SK-N-SH (cell line): ENCODE measurements around the gene SPSB1. TPM values are rescaled to one million over a fixed set of nuclear protein-coding genes. Genes with fewer than 3 reads are reported as not detected.

Source experiments
- CTCF ChIA-PET: fragments of 300-600, 350-600 bp; formaldehyde crosslinking; extraction: SDS; loops from one replicate; lab custom pipeline; 2021; lab: Yijun Ruan, JAX
- POLR2A ChIA-PET: fragments of 350-600 bp; sonication (Branson Sonifier 250); formaldehyde crosslinking; extraction: SDS; loops from one replicate; lab custom pipeline; 2020; ENCODE audit warnings: antibody characterized with exemption, inconsistent platforms; lab: Yijun Ruan, JAX
- DNase-seq: peaks from one replicate; pipeline ENCODE4 v3.0.0; 2012
- H2AFZ ChIP-seq: fragments of 200-600 bp; sonication (generic); 2 replicates; pipeline ENCODE4 v1.8.1; 2016; ENCODE audit warnings: antibody characterized with exemption, mild to moderate bottlenecking, low read depth
- H3F3A ChIP-seq: fragments of 200-600 bp; sonication (generic); replicated peaks from 2 replicates; pipeline ENCODE3; 2016; ENCODE audit warnings: antibody characterized with exemption, mild to moderate bottlenecking; ENCODE audit not compliant: insufficient read depth
- H3K27ac ChIP-seq, 2 experiments: fragments of 200-500 bp in 1 of 2; fragments of 200-600 bp in 1 of 2; sonication (Bioruptor generic) in 1 of 2; sonication (generic), shearing (Covaris generic) in 1 of 2; 2 replicates each; pipeline versions ENCODE4 v1.5.1 to v1.6.1; 2014 to 2016; ENCODE audit warnings: low read depth in 2 of 2, inconsistent platforms in 1 of 2, low read length in 1 of 2, mild to moderate bottlenecking in 1 of 2, mixed read lengths in 1 of 2
- H3K27me3 ChIP-seq: fragments of 200-600 bp; sonication (generic), shearing (Covaris generic); 2 replicates; pipeline ENCODE4 v1.6.1; 2016; ENCODE audit warnings: mixed run types; ENCODE audit not compliant: insufficient read depth
- H3K36me3 ChIP-seq, 2 experiments: fragments of 200-500 bp in 1 of 2; fragments of 200-600 bp in 1 of 2; sonication (Bioruptor generic) in 1 of 2; sonication (generic) in 1 of 2; replicated peaks in 1 of 2; 2 replicates each; pipeline versions ENCODE3 to v1.5.1; 2014 to 2016; ENCODE audit warnings: low read length in 1 of 2, mild to moderate bottlenecking in 1 of 2; ENCODE audit not compliant: insufficient read depth in 2 of 2, control insufficient read depth in 1 of 2
- H3K4me1 ChIP-seq, 2 experiments: fragments of 200-500 bp in 1 of 2; fragments of 200-600 bp in 1 of 2; sonication (Bioruptor generic) in 1 of 2; sonication (generic), shearing (Covaris generic) in 1 of 2; 2 replicates each; pipeline versions ENCODE4 v1.5.1 to v1.6.1; 2014 to 2016; ENCODE audit warnings: low read depth in 1 of 2, low read length in 1 of 2, mixed run types in 1 of 2; ENCODE audit not compliant: insufficient read depth in 2 of 2, control insufficient read depth in 1 of 2
- H3K4me2 ChIP-seq: fragments of 200-600 bp; sonication (generic), shearing (Covaris generic); 2 replicates; pipeline ENCODE4 v1.6.1; 2017; ENCODE audit warnings: mixed run types
- H3K4me3 ChIP-seq, 2 experiments: fragments of 200-500 bp in 1 of 2; fragments of 200-600 bp in 1 of 2; sonication (Bioruptor generic) in 1 of 2; sonication (generic), shearing (Covaris generic) in 1 of 2; 2 replicates each; pipeline versions ENCODE4 v1.5.1 to v1.8.1; 2014 to 2016; ENCODE audit warnings: low read depth in 2 of 2, inconsistent platforms in 1 of 2, low read length in 1 of 2, mild to moderate bottlenecking in 1 of 2, mixed read lengths in 1 of 2, moderate library complexity in 1 of 2
- H3K79me2 ChIP-seq: fragments of 200-600 bp; sonication (generic); 2 replicates; pipeline ENCODE4 v1.8.1; 2017; ENCODE audit warnings: mild to moderate bottlenecking; ENCODE audit not compliant: insufficient read depth
- H3K9ac ChIP-seq: fragments of 200-600 bp; sonication (generic); 2 replicates; pipeline ENCODE4 v1.6.1; 2017; ENCODE audit warnings: mixed run types
- H3K9me2 ChIP-seq: fragments of 200-600 bp; sonication (generic); 2 replicates; pipeline ENCODE4 v1.6.1; 2017; ENCODE audit warnings: mixed run types
- H3K9me3 ChIP-seq: fragments of 200-600 bp; sonication (generic); 2 replicates; pipeline ENCODE4 v1.6.1; 2017; ENCODE audit warnings: mixed run types, mild to moderate bottlenecking, moderate library complexity
- H4K20me1 ChIP-seq: fragments of 200-600 bp; sonication (generic); 2 replicates; pipeline ENCODE4 v1.6.1; 2017; ENCODE audit warnings: mild to moderate bottlenecking, mixed run types; ENCODE audit not compliant: insufficient read depth
- ELF1 ChIP-seq: IDR thresholded peaks from 2 replicates; pipeline ENCODE4 v1.4.0; 2012
- FOSL2 ChIP-seq: IDR thresholded peaks from 2 replicates; pipeline ENCODE4 v1.4.0; 2012; ENCODE audit warnings: low read depth, mild to moderate bottlenecking, moderate library complexity, borderline replicate concordance
- FOXM1 ChIP-seq: IDR thresholded peaks from 2 replicates; pipeline ENCODE4 v1.4.0; 2012; ENCODE audit warnings: low read depth, mild to moderate bottlenecking
- GABPA ChIP-seq: IDR thresholded peaks from 2 replicates; pipeline ENCODE4 v1.4.0; 2012; ENCODE audit warnings: low read depth, mild to moderate bottlenecking
- MAX ChIP-seq: IDR thresholded peaks from 2 replicates; pipeline ENCODE4 v1.4.0; 2012; ENCODE audit warnings: low read depth
- NFIC ChIP-seq: IDR thresholded peaks from 2 replicates; pipeline ENCODE4 v1.4.0; 2012; ENCODE audit warnings: borderline replicate concordance
- PBX3 ChIP-seq: IDR thresholded peaks from 2 replicates; pipeline ENCODE4; 2012
- RAD21 ChIP-seq: IDR thresholded peaks from 2 replicates; pipeline ENCODE4 v1.6.1; 2012; ENCODE audit warnings: mild to moderate bottlenecking, low read length
- REST ChIP-seq: IDR thresholded peaks from 2 replicates; pipeline ENCODE4 v1.6.1; 2012; ENCODE audit warnings: mild to moderate bottlenecking, low read depth, low read length, moderate library complexity
- SIN3A ChIP-seq: IDR thresholded peaks from 2 replicates; pipeline ENCODE4 v1.6.1; 2012; ENCODE audit warnings: low read depth, mild to moderate bottlenecking, low read length, moderate library complexity, borderline replicate concordance
- SMC3 ChIP-seq: IDR thresholded peaks from 2 replicates; pipeline ENCODE4 v1.6.1; 2012; ENCODE audit warnings: low read depth, low read length, improper control_type of control experiment
- TAF1 ChIP-seq: IDR thresholded peaks from 2 replicates; pipeline ENCODE4 v1.6.1; 2012; ENCODE audit warnings: low read depth, mild to moderate bottlenecking, low read length, moderate library complexity, borderline replicate concordance
- TCF12 ChIP-seq: IDR thresholded peaks from 2 replicates; pipeline ENCODE4 v1.4.0; 2012
- TEAD4 ChIP-seq: IDR thresholded peaks from 2 replicates; pipeline ENCODE4 v1.4.0; 2012; ENCODE audit warnings: mild to moderate bottlenecking, borderline replicate concordance; ENCODE audit not compliant: insufficient read depth
- USF1 ChIP-seq: IDR thresholded peaks from 2 replicates; pipeline ENCODE4 v1.4.0; 2012; ENCODE audit warnings: low read depth, borderline replicate concordance
- USF2 ChIP-seq: fragments of 150-350 bp; IDR thresholded peaks from 2 replicates; pipeline ENCODE4 v1.6.1; 2017; ENCODE audit warnings: antibody characterized with exemption, low read length, low read depth, borderline replicate concordance
- YY1 ChIP-seq: IDR thresholded peaks from 2 replicates; pipeline ENCODE4 v1.4.0; 2012; ENCODE audit warnings: low read depth, mild to moderate bottlenecking
- ZBTB33 ChIP-seq: IDR thresholded peaks from 2 replicates; pipeline ENCODE4 v1.4.0; 2012; ENCODE audit warnings: low read depth, borderline replicate concordance
- WGBS: methylation state at CpG from one replicate; pipeline ENCODE4 v1.1.6; 2017; ENCODE audit warnings: low lambda C conversion rate; 5-methylcytosine and 5-hydroxymethylcytosine counted together
- polyA plus RNA-seq, 3 experiments: library from polyadenylated mRNA; depleted of rRNA; stranded (reverse); fragments of >200 nt; gene quantifications; 2 replicates each; pipeline ENCODE4 v1.2.3, GENCODE V29; 2012

SPSB1 gene
- polyA plus RNA-seq, 1 of the 3 experiments (the other 2 are of a cell fraction) = 9.2 TPM

GRCh38 chr1:9391620-9392019 lies 98.9 kb downstream of the SPSB1 start:
- H3K9ac ChIP-seq = no peak overlapping the region
- no peaks in the 10 kb centered on the region for H3K79me2 ChIP-seq
- WGBS = 92% methylated on average over 2 of the region's 6 CpGs
- H3K9me3 ChIP-seq = no peaks in the 10 kb centered on the region
- H3K4me3 ChIP-seq = no peak overlapping the region
- H3F3A ChIP-seq = no peaks in the 10 kb centered on the region
- no peaks in the 10 kb centered on the region for H4K20me1 ChIP-seq
- H3K4me2 ChIP-seq = no peak overlapping the region
- H3K36me3 ChIP-seq = no peaks in the 10 kb centered on the region
- no peaks in the 10 kb centered on the region; a peak in 1 of 4 replicates for H3K4me1 ChIP-seq
- ChIA-PET CTCF (interaction anchor here (1.0 kb wide), 1 partner anchor 8 kb away, joined by 4 read pairs; no protein-coding TSS in a partner anchor), POLR2A (no interaction called here)
- no peaks in the 10 kb centered on the region for H3K27me3 ChIP-seq
- no peaks in the 10 kb centered on the region for H3K9me2 ChIP-seq
- DNase-seq = no peak
- no peak for TF ChIP-seq TEAD4
- no peak for TF ChIP-seq MAX
- TF ChIP-seq SMC3 = no peak
- no peak for TF ChIP-seq USF2
- TF ChIP-seq RAD21 = no peak
- no peak for TF ChIP-seq NFIC
- no peak for TF ChIP-seq YY1
- TF ChIP-seq FOSL2 = no peak
- TF ChIP-seq GABPA = no peak
- TF ChIP-seq ZBTB33 = no peak
- no peak for TF ChIP-seq PBX3
- TF ChIP-seq FOXM1 = no peak
- TF ChIP-seq, all 33 proteins: peak for 0
- Histone ChIP-seq H2AFZ (no peak overlapping the region), H3K27ac (no peak overlapping the region)

GRCh38 chr1:9394010-9394409 lies 101.3 kb downstream of the SPSB1 start:
- Histone ChIP-seq H3K9me3 (no peaks in the 10 kb centered on the region), H2AFZ (no peak overlapping the region), H3K79me2 (no peaks in the 10 kb centered on the region), H3K27me3 (no peaks in the 10 kb centered on the region), H3K27ac (no peak overlapping the region), H4K20me1 (no peaks in the 10 kb centered on the region), H3K4me3 (no peak overlapping the region), H3K9ac (no peak overlapping the region), H3K4me1 (no peaks in the 10 kb centered on the region), H3K36me3 (no peaks in the 10 kb centered on the region), H3K9me2 (no peaks in the 10 kb centered on the region), H3F3A (no peaks in the 10 kb centered on the region), H3K4me2 (no peak overlapping the region)
- ChIA-PET POLR2A (no interaction called here), CTCF (interaction anchor here (0.6 kb wide), 1 partner anchor 129 kb away, joined by 3 read pairs; no protein-coding TSS in a partner anchor)
- 51% methylated on average over 6 of the region's 6 CpGs for WGBS
- DNase-seq = no peak
- TF ChIP-seq SIN3A = no peak
- TF ChIP-seq USF2 = no peak
- no peak for TF ChIP-seq REST
- no peak for TF ChIP-seq ELF1
- TF ChIP-seq NFIC = no peak
- TF ChIP-seq FOXM1 = no peak
- no peak for TF ChIP-seq TEAD4
- no peak for TF ChIP-seq TCF12
- TF ChIP-seq TAF1 = no peak
- TF ChIP-seq USF1 = no peak
- TF ChIP-seq SMC3 = no peak
